ENCODE results near the gene ZSCAN4. TPM values are rescaled to one million over a fixed set of nuclear protein-coding genes. Genes with fewer than 3 reads are reported as not detected.

ZSCAN4 gene
- 0.55 and 1.3 TPM in 2 replicates for total RNA-seq (2014; rRNA removed; shearing (Covaris generic))

- in situ Hi-C loops (cut with HindIII; ENCODE audit: low sequenced_read_pairs), result no loop called here
- no peak for DNase-seq (ENCODE audit: low spot score)
Measured at GRCh38 chr19:57668635-57669034, at the start of gene ZSCAN4. Gene ZSCAN4, plus strand, starts transcription at chr19:57668935. Its CDS starts 7,211 bp downstream, at chr19:57676146.

DNA sequence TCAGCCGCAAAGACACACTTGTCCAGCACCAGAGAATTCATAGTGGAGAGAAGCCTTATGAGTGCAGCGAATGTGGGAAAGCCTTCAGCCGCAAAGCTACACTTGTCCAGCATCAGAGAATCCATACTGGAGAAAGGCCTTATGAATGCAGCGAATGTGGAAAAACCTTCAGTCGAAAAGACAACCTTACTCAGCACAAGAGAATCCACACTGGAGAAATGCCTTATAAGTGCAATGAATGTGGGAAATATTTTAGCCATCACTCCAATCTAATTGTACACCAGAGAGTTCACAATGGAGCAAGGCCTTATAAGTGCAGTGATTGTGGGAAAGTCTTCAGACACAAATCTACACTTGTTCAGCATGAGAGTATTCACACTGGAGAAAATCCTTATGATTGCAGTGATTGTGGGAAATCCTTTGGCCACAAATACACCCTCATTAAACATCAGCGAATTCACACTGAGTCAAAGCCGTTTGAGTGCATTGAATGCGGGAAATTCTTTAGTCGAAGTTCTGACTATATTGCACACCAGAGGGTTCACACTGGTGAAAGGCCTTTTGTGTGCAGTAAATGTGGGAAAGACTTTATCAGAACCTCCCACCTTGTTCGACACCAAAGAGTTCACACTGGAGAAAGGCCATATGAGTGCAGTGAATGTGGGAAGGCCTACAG is 47.9 kb upstream of the ZSCAN4 start:
- in situ Hi-C loops (cut with HindIII; ENCODE audit: low sequenced_read_pairs), result no loop called here
- no peak for DNase-seq (ENCODE audit: low spot score)

DNA sequence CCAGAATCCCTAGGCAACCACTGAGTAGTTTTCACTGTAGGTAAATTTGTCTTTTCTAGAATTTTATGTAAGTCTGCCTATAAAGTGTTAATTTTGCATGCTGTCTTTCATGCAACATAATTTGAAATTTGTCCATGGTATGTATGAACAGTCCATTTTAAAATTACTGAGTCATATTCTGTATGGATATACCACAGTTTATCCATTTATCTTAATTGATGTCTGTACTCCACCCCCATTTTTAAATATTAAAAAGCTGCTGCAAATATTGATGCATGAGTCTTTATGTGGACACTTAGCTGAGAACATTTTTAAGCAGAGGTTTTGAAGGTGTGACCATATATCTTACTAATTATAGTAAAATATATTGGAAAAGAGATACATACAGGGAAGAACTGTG is 45.6 kb upstream of the ZSCAN4 start:
- in situ Hi-C loops (cut with HindIII; ENCODE audit: low sequenced_read_pairs), result no loop called here
- DNase-seq (ENCODE audit: low spot score), result no peak

DNA sequence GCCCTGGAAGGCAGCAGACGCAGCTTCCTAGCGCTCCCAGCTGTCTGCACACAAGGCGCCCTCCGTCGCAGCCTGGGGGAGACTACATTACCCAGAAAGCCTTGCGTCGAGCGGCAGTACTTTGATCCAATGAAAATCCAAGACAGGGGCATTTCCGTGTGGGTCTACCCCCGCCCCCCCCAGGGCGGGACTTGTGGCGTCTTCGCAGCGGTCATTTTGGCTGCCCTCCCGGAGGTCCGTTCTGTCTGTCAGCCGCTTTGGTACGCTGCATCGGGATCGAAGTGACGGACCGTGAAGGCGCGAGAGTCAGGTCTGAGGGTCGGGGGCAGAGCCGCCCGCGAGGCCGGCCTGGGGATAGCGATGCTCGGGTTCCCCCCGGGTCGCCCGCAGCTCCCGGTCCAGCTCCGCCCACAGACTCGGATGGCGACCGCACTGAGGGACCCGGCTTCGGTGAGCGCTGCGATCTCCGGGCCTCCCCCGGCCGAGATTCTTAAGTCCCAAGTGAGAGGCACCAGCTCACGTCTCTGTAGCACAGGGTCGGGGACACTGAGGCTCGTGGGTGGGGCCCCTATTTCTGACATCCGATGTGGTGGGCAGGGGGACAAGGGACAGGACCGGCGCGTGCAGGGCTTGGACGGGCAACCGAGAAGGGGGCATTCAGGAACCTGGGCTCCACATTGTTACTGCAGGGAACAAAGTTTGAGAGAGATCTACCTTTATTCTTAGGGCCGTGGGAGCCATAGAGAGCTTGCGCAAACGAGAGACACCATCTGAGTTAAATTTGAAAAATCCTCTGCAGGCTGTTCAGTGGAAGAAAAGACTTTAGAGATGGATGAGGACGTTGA is 35.5 kb upstream of the ZSCAN4 start, which contains the start of gene ZNF211:
TSS of gene ZNF211 (plus strand) at position 182 of the 845 bp plus-strand sequence. CDS start at position 361, 179 bp downstream.
- in situ Hi-C loops (cut with HindIII; ENCODE audit: low sequenced_read_pairs), result no loop called here

DNA sequence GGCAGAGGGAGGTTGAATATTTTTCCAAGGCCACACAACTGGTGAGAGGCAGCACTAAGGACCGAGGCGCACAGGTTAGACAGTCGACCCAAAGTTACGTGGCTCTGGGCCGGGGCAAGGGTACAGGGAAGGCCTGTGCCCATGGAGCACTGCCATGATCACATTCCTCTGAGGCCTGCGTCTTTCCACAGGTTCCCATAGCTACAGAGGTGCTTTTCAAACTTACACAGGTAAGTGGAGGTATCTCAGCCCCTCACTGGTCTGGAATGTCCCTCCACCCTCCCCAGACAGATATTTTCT is 35.0 kb upstream of the ZSCAN4 start:
- in situ Hi-C loops (cut with HindIII; ENCODE audit: low sequenced_read_pairs), result no loop called here
- peak; percentile 6 for DNase-seq (ENCODE audit: low spot score)

More for the DNA sequence above, 35.5 kb upstream of the ZSCAN4 start, which contains the start of gene ZNF211:
- peak; percentile 97 for DNase-seq (ENCODE audit: low spot score)

GRCh38 chr19:57637379-57637778 is 31.4 kb upstream of the ZSCAN4 start:
- in situ Hi-C loops (cut with HindIII; ENCODE audit: low sequenced_read_pairs), result no loop called here

GRCh38 chr19:57641715-57642234 is 27.0 kb upstream of the ZSCAN4 start:
- in situ Hi-C loops (cut with HindIII; ENCODE audit: low sequenced_read_pairs), result no loop called here
- no peak for DNase-seq (ENCODE audit: low spot score)

More at GRCh38 chr19:57637379-57637778, 31.4 kb upstream of the ZSCAN4 start:
- no peak for DNase-seq (ENCODE audit: low spot score)

GRCh38 chr19:57642396-57643046 is 26.2 kb upstream of the ZSCAN4 start:
- in situ Hi-C loops (cut with HindIII; ENCODE audit: low sequenced_read_pairs), result no loop called here
- DNase-seq (ENCODE audit: low spot score), result peak; percentile 22

GRCh38 chr19:57643734-57644133 is 25.0 kb upstream of the ZSCAN4 start:
- in situ Hi-C loops (cut with HindIII; ENCODE audit: low sequenced_read_pairs), result no loop called here
- no peak for DNase-seq (ENCODE audit: low spot score)

DNA sequence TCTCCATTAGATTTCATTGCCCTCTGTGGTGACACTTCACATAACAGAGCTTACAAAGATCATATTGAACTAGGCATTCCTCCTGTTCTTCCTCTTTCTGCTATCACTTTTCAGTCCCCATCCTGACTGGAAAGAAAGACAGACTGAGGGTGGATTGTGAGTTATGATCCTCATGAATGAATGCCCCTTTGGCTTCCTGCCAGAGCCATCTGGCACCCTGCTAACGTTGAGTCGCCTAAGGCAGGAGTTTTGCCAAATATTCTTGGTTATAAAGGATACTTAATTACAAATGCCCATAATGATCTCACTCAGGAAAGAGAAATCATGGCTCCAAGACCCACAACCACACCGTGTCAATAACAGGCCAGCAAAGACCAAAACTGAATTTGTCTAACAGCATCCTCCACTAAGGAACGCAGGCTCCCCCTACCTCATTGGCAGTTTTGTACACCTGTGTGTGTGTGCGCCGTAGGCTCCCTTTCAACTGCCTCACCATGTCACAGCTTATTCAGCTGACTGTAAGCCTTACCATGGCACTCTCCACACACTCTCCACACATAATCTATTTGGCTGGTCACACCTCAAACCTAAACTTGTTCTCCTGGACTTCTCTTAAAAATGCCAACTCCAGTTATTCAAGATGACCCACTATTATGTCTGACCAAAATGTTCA is 20.3 kb upstream of the ZSCAN4 start:
- DNase-seq (ENCODE audit: low spot score), result peak; percentile 19
- in situ Hi-C loops (cut with HindIII; ENCODE audit: low sequenced_read_pairs), result no loop called here

- in situ Hi-C loops (cut with HindIII; ENCODE audit: low sequenced_read_pairs), result no loop called here
- no peak for DNase-seq (ENCODE audit: low spot score)
Measured at GRCh38 chr19:57651654-57651996, 17.1 kb upstream of the ZSCAN4 start.

GRCh38 chr19:57653689-57654088 is 15.0 kb upstream of the ZSCAN4 start:
- in situ Hi-C loops (cut with HindIII; ENCODE audit: low sequenced_read_pairs), result no loop called here
- DNase-seq (ENCODE audit: low spot score), result no peak

DNA sequence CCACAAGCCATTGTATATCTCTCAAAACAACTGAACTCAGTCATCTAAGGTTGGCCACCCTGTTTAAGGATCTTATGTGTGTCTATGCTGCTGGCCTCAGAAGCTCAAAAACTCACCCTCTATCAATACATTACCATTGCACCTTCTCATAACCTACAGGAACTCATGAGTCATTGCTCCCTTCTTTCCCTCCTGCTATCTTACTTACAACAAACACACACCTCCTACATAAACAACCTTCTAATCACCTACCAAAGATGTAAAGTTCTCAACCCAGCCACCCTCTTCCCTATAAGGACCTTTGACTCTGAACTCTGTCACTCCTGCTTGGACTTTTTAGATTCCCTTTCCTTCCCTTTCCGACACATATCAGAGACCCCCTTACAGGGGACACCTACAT is 13.3 kb upstream of the ZSCAN4 start:
- in situ Hi-C loops (cut with HindIII; ENCODE audit: low sequenced_read_pairs), result no loop called here
- DNase-seq (ENCODE audit: low spot score), result no peak

- in situ Hi-C loops (cut with HindIII; ENCODE audit: low sequenced_read_pairs), result no loop called here
- no peak for DNase-seq (ENCODE audit: low spot score)
Measured at GRCh38 chr19:57656346-57656745, 12.4 kb upstream of the ZSCAN4 start.

- in situ Hi-C loops (cut with HindIII; ENCODE audit: low sequenced_read_pairs), result no loop called here
- peak; percentile 73 for DNase-seq (ENCODE audit: low spot score)
Measured at GRCh38 chr19:57664269-57665127, 4.2 kb upstream of the ZSCAN4 start.

DNA sequence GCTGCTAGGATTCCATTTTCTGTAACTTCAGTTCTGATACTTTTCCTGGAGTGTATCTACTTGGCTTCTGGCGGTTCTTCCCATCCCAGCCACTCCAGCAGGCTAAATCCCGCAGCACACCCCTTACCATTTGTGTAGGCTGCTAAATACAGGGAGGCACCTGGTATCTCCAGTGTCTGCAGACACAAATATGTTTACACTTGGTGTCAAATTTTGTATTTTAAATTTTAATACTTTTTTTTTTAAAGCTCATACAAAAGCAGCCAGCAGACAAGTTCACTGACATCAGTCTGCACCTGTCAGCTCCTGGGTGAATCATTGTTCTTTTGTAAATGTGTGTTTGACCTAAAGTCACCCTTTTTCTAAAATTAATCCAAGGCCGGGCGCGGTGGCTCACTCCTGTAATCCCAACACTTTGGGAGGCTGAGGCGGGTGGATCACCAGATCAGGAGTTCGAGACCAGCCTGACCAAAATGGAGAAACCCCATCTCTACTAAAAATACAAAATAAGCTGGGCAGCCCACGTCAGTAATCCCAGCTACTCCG is 3.4 kb upstream of the ZSCAN4 start:
- in situ Hi-C loops (cut with HindIII; ENCODE audit: low sequenced_read_pairs), result no loop called here
- no peak for DNase-seq (ENCODE audit: low spot score)

- DNase-seq (ENCODE audit: low spot score), result no peak
- in situ Hi-C loops (cut with HindIII; ENCODE audit: low sequenced_read_pairs), result no loop called here
Measured at GRCh38 chr19:57667228-57667627, 1.5 kb upstream of the ZSCAN4 start.

Data from G401 (cell line).